HG03378 (cell line): ENCODE data around the gene PWWP2A.

Source experiments
- ATAC-seq: cut with Tn5 transposase; IDR thresholded peaks from one replicate; pipeline ENCODE4 v1.9.1; 2021; ENCODE audit warnings: mild to moderate bottlenecking, moderate library complexity; ENCODE audit not compliant: unreplicated experiment

PWWP2A gene

GRCh38 chr5:160133071-160133917 lies 14.0 kb upstream of the PWWP2A start:
- no peak for ATAC-seq

- ATAC-seq, result no peak
Observed at GRCh38 chr5:160129841-160130240, 10.6 kb upstream of the PWWP2A start.

GRCh38 chr5:160128632-160129031 lies 9.4 kb upstream of the PWWP2A start:
- no peak for ATAC-seq

DNA sequence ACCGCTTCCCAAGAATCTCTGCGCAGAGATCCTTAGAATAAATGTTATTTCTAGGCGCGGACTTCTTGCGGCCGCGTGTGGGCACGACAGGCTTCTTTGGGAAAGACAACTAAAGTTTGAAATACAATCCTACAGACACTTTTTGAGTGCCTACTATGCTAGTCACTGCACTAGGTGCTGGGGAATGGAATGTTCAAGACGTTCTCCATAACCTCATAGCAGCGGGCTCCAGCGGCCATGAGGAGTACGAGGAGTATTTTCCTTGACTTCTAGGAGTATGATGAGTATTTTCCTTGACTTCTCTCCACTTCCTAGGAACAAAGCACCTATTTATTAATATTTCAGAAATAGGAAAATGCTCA lies 636 bp upstream of the PWWP2A start:
- peak; percentile 12 for ATAC-seq

DNA sequence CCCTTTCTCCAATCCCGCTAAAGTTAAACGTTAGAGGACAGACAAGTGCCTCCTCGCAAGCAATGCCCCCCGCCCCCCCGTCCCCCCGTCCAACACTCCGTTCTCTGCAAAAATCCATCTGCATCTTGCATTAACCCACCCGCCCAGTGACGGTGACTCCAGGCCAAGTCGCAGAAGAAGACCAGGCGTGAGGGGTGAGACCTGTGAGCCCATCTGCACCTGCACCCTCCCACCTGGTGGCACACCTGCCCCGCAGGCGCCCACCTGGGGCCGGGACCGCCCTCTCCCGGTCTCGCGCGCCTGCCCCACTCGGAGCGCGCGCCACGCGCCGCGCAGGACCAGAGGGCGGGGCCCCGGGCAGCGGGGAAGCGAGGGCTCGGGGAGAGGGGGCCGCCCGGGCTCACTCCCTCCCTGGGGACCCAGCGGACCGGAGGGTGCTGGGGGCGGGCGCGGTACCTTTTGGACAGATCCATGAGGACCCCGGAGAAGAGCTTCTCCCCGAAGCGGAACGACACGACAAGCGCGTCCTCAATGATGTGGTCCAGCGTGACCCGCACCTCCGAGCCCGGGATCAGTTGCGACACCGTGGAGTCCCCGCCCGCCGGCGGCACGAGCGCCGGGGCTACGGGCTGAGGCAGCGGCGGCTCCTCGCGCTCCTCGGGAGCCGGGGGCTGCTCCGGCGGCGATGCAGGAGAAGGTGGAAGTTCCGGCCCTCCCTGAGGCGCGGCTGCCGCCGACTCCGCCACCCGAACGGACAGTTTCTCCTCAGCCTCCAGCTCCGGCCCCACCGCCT lies 705 bp downstream of the PWWP2A start:
- peak; percentile 15 for ATAC-seq

GRCh38 chr5:160116991-160117390 lies 2.3 kb downstream of the PWWP2A start:
- ATAC-seq, result no peak

DNA sequence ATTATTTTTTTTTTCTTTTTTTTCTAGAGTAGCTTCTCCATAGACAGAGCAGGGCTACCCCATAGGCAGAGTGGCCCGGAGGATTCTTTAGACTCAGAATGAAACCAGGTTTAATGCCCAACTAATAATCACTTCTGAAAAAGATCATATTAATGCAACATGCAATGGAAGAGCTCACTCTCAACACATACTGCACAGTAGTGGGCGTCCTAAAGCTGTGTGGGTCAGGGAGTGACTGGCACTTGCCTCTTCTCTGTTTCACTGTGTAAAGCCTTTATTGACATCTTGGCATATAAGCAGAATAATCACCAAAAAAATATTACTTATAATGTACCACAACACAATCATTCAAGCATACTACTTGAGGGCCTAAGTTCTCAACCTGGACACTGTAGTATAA lies 11.1 kb downstream of the PWWP2A start:
- peak; percentile 41 for ATAC-seq

- ATAC-seq, result peak; percentile 93
Observed at GRCh38 chr5:160105686-160106360, 13.4 kb downstream of the PWWP2A start.

DNA sequence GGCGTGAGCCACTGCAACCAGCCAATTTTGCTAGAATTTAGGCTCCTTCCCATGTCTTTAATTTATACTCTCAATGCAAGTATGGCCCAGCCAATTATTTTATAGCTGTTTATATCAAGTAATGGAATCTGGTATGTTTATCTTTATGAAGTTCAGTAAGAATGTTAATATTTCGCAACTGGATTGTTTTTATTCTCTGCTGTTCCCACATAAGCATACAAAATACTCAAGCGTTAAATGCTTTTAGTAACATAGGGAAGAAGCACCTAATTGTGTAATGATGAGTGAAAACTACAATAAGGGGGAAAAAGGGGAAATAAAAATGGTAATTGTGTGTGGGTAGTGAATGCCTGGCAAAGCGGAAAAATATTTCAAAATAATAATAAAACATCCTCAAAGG lies 21.3 kb downstream of the PWWP2A start:
- ATAC-seq, result no peak

GRCh38 chr5:160096178-160096577 lies 23.1 kb downstream of the PWWP2A start:
- no peak for ATAC-seq

DNA sequence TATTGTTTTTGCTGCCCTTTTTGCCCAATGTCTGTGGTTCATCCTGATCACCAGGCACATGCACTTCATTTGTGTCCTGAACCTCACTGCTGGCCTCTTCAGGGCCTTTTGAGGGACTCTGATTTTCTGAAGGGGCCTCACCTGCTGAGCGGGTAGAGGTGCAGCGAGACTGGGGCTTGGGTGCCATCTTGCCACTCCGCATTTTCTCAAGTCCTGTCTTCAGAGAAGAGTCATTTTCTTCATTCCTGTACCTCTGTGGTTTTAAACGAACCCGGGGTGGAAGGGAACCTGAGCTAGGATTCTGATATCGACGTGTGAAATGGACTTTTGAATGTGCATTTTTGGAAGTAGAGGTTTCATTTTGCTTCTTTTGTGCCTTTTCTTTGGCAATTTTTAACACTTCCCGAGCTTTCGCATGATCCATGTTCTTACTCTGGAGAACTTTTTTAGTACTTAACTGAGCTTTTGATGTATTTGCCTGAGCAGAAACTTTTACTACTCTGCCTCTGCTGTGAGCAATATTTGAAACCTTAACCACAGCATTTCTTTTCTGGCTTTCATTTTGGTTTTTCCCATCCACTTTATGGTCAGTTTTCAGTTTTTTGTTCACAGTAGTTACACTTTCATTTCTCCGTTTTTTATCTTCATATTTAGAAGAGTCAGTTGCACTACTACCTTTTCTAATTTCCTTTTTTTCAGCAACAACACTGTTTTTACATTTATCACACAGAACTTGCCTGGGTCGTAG lies 26.1 kb downstream of the PWWP2A start:
- peak; percentile 62 for ATAC-seq

GRCh38 chr5:160092514-160092913 lies 26.7 kb downstream of the PWWP2A start:
- ATAC-seq, result no peak

GRCh38 chr5:160090059-160090458 lies 29.2 kb downstream of the PWWP2A start:
- ATAC-seq, result no peak

DNA sequence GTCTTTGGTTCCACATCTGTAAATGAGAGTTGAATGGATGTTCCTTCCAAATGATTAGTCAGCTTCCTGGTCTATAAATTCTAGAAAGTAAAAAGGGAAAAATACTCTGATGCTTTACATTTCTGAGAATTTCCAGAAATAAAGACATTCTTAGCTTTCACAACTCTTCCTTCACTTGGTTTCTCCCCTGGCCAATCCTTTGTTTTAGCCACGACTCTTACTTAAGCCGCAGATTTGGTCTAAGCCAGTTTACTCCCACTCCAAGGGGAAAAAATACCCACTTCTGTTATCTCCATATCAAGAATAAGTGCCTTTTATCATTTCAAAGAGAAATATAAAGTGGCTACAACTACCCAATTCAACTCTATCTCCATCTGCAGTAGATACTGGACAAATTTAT lies 29.7 kb downstream of the PWWP2A start:
- no peak for ATAC-seq

DNA sequence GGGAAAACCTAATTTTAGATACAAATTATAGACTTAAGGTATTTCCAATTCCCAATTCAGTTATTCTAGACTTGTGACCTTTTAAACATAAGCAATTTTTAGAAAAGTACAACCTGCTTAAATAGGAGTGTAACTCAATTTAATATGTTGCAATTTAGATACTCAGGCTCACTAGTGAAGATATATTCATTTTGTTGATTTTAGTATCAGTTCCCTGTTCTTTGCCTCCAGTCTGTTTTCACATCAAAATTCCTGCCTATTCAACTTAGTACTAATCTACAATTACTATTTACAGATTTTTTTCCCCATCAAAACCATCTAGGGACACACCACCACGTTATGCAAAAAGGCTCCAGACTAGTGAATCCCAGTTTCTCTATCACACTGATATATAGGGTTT lies 30.4 kb downstream of the PWWP2A start:
- no peak for ATAC-seq

DNA sequence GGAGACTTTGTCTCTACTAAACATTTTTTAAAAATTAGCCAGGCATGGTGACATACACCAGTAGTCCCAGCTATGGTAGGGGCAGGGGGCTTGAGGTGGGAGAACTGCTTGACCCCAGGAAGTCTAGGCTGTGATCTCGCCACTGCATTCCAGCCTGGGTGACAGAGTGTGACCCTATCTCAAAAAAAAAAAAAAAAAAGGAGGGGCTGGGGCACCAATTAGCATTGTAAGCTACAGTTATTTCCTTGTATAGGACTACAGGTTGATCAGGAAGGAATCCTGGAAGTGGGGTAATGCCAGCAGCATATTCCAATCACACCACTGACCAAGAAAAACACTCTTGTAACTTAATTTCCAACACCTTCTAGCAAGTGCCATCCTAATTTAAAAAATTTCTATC lies 32.1 kb downstream of the PWWP2A start:
- no peak for ATAC-seq

DNA sequence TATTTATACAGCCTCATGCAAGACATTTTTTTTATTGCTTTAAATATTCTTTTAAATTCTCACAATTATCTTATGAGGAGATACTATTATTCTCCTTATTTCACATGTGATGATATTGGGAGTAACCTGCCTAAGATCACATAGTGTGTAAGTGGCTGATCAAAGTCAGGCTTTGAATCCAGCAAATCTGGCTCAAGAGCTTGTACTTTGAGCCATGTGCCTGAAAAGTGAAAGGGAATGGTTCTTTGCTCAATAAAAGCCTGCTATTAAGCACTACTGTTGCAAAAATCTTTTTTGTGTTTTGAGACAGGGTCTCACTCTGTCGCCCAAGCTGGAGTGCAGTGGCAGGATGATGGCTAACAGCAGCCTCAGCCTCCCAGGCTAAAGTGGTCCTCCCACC lies 35.1 kb downstream of the PWWP2A start:
- no peak for ATAC-seq

DNA sequence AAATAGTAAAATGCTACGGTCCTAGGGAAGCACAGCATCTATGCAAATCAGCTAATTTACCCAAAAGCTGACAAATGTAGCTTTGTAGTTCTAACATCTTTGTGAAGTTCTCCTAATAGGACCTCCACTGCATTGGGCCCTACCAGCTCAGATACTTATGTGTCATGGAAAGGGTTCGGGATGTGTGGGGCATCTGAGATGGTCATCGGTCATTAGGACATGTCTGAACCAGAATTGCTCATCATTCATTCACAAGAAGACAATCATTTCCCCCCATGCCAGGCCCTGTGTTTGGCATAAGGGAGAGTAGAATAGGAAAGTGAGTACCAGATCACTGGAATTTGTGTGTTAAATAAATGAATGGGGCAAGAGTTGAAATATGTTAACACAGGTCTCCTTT lies 35.7 kb downstream of the PWWP2A start:
- ATAC-seq, result no peak

DNA sequence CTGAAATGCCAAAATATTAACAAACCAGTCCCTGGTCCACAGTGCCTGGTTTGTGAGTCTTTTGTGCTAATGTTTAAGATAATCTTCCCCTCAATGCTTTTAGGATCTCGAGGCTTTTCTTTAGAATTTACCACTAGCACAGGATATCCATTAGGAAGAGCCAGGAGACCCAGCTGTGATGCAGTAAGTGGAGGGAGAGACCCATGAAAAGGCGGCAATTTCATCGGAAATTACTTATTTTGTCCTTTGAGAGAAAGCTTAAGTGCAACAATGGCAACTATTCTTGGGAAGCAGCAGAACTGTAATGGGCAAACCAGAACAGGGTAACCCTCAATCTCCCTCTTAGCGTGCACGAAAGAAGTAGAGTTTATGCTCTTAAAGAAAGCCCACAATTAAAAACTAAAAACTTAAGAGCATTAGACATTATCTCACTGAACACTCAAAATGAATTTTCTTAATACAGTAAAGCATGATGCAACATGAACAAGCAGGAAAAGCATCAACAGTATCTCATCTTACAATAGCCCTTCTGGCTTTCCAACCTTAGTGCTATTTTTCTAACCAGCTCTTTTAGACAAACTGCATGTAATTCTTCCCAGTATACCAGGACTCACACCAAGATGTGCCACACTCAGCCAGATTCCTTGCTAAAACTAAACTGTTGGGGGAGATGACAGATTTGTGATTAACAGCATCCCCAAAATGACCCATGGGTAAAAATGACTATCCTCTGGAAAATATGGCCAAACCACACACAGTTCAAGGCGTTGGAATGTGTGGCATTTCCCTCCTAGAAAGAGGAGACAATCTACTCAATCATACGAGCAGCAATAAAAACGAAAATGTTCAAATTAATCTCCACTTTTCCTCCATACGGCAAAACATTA lies 36.4 kb downstream of the PWWP2A start:
- ATAC-seq, result no peak

DNA sequence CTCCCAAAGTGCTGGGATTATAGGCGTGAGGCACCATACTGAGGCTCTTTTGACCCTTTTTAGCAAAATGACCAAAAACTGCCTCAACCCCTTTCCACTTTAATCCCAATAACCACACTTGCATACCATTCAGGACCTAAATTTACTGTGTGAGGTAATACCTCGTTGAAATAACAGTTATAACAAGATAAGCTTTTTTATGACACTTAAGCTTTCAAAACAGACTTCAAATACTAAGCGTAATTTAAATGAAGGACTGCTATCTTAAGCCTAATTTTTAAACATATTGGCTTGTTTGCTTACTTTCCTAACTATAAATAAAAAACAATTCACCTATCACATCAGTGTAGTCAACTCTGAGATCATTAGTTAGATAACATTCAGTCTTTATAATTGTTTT lies 37.8 kb downstream of the PWWP2A start:
- ATAC-seq, result no peak
